GM18499 (cell line): Measurements from ENCODE around the gene ADAMTS2.

Experiments
- ATAC-seq: cut with Tn5 transposase; IDR thresholded peaks from one replicate; pipeline ENCODE4 v1.9.1; 2021; ENCODE audit warnings: moderate number of reproducible peaks; ENCODE audit not compliant: insufficient read depth, unreplicated experiment

The ADAMTS2 gene

DNA sequence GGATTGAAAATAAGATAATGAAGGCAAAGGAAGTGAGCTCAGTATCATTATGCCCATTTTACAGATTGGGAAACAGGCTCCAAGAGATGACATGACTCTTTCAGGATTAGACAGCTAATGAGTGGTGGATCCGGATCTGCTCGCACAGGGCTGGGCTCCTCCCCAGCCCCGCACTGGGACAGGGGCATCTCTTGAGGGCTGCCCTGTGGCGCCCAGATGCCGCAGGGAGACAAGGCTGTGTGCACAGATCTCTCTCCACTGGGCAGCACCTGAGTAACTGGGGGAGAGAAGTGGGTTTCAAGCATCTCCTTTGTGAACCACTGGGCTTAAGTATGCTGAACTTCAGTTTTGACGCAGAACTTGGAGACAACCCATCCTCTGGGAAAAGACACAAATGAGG lies 43.9 kb downstream of the ADAMTS2 start:
- ATAC-seq, result no peak

DNA sequence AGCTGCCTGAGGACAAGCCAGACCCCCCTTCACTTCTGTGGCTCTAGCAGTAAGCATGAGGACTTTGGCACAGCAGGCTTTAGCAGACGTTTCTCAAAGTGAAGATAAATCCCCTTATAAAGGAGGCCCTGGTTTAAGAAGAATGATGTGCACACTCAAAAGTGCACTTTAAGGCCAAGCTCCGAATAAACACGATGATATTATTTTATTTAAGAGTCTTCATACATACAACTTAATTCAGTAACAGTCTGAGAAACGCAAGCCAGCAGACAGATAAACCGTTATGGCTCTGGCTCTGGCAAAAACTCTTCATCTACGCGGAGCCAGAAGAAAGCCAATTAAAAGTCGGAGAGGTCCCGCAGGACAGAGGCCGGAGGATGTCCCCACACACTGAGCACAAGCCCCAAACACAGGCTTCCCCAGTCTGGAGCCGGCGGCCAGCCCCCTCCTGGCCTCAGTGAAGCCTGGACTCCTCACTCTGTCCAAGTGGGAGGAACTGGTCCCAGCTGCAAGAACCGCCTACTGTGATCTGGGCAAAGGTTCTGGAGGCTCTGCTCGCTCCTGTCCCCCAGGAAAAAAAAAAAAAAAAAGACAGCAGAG lies 44.6 kb downstream of the ADAMTS2 start:
- ATAC-seq, result no peak

DNA sequence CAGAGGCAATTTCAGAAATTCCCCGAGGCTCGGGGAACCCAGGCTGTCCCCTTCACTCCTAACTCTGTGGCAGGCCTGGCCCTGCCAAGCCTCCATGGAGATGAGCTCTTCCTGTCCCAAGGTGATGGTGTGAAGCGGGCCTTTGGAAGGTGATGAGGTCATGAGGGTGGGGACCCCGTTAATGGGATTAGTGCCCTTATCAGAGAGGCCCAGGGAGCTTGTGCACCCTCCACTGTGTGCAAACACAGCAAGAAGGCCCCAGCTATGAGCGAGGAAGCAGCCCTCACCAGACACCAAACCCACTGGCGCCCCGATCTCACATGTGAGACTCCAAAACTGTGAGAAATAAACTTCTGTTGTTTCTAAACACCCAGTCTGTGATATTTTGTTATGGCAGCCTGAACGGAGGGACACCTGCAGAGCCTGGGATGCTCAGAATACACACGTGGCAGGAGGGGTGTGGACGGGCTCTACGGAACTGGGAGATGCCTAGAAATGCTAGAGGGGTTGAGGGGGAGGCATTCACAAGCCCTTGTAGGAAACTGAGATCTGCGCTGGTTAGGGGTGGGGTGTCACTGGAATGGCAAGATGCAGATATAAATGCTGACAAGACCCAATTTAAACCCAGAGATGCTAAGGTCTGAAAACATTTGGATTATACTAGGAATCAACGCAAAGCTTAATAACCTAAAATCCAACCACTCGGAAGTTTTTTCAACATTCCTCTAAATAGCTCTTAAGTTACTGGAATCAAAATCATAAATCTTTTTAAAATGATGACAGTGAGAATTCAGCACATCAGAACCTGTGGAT lies 46.9 kb downstream of the ADAMTS2 start:
- ATAC-seq, result no peak

DNA sequence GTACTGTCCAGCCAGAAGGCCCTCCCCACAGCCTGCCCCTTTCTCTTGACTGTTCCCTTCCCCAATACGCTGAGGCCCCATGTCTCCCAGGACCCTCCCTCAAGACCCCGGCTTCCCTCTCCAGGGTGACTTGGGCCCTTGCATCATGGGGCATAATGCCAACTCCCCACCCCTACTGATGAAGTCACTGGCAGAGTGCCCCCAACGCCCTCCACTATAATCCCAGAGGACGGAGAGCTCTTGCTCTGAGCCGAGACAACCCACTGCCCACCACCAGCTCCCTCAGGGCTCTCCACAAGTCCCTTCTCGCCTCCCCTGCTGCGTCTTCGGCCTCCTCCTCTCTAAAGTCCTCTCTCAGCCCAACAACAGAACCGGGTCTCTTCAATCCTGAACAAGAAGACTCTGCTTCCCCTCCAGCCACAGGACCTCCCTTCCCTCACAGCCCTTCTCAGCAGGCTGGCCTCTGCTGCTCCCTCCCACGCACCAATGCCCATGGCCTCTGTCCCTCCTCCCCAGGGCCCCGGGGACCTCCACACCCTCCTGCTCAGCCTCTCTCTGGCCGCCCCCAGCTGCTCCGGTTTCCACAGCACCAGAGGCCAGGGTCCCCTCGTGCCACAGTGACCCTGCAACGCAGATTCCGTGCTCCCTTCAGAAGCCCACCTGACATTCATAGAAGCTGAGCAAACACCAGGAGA lies 47.6 kb downstream of the ADAMTS2 start:
- ATAC-seq, result no peak

DNA sequence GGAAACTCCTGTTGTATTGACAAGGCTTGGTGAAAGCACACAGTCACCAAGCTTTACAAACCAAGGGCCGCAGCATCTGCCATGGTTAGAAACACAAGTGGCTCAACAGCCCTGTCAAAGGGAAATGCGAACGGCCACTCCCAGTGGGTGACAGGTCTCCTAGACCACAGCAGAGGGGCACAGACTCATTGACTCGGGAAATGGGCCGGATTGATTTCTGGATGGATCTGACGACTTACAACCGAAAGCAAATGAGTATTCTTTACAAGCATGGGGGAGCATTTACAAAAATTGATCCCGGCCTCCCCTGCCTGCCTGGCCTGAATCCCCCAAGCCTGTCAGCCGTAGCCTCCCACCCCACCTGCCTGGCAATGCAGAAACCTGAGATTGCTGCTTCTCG lies 48.2 kb downstream of the ADAMTS2 start:
- ATAC-seq, result no peak

DNA sequence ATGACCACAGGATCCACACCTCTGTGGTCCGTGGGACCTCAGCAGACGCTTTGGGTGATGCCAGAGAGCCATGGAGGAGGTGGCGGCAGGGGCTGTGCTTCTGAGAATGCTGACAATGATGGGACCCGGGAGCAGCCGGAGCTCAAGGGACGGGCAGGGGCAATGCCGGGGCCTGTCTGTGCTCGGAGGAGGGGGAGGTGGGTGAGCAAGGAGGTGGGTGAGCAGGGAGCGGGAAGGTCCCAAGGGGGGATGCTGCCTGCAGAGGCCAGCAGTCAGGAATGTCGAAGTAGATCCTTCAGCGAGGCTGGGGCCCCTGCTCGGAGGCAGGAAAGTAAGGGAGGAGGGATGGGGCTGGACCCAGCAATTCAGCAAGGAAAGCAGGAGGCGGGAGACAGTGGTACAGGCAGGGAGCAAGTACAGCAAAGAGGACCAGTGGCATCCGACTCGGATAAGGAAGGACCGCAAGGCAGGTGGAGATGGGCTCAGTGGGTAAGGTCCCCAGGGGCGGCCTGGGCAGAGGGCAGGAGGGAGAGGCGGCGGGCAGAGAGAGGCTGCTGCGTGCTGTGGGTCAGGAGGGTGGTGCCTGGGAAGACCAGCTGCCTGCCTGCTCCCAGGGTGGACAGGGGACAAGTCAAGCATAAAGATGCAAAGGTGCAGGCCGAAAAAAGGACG lies 49.0 kb downstream of the ADAMTS2 start:
- ATAC-seq, result no peak

DNA sequence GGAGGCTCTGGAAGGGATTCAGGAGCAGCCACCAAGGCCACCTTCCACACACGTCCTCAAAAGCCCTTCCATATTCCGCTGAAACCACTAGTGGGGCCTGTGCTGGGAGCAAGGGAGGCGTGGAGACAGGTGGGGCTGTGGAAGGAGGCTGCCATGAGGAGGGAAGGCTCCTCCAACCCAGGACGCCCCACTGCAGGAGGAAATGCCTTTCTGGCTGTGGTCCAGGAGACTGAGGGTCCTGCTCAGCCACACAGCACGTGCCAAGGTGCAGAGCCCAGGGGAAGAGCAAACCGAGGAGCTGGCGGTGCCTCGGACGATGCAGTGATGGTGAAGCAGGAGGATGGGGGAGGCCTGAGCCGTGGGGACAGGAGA lies 49.5 kb downstream of the ADAMTS2 start:
- no peak for ATAC-seq

DNA sequence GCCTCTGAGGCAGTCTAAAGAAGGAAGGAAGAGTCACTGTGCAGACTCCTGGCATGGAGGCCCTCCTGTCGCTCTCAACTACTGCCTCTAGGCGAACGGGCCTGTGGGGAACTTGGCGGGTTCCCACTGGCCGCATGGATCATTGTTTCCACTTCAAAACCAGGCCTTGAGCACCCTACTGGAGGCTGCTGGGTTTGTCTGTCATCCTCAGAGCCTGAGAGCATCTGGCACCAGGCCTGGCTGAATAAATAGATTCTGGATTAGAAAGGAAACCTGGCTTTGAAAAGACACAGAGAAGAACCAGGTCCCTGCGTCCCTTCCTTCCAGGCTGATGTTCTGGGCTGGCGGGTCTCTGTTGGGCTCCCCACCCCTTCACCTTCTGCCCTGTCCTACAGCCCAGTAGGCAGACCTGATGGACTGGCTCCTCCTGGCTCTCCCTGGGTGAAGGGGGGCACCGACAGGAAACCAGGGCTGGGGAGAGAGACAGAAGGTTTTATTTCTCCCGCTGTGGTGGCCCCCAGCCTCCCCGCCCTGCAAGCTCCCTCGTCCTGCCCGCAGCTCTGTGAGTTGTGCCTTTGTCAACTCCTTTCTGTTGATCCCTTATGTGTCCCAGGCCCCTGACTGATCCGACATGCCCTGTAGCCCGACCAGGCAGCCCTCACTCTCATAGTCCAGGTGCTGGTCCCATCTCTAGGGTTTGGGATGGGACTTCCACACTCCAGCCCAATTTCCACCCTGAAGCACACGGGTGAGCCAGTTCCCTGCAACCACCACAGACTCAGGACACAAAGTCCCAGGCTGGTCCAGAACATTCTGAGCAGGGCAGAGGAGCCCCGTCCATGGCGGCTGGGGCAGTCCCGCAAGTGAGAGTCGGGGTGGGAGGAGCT lies 50.1 kb downstream of the ADAMTS2 start:
- ATAC-seq, result no peak

DNA sequence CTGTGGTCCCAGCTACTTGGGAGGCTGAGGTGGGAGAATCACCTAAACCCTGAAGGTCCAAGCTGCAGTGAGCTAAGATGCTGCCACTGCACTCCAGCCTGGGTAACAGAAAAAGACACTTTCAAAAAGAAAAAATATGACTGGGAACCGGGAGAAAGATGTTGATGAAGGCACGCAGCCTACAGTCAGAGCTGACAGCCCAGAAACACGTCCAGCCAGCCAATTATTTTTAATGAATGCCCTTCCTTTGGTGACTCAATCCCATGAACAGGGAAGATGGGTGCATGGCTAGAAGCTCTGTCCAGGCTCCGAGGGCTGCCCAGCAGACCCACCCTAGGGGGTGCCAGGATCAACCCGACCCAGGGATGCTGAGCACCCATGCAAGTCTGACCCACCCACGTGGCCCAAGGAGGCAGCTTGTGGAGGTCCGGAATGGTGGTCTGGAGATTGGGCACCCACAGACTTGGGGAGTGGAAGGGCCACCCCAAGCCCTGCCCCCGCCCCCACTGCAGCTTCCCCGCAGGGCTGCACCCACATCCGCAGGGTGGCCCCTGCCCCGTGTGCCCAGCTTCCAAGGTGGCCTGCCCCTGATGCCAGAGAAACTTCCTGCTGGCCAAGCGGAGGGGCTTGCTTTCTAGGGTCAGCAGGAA lies 51.0 kb downstream of the ADAMTS2 start:
- ATAC-seq, result no peak

DNA sequence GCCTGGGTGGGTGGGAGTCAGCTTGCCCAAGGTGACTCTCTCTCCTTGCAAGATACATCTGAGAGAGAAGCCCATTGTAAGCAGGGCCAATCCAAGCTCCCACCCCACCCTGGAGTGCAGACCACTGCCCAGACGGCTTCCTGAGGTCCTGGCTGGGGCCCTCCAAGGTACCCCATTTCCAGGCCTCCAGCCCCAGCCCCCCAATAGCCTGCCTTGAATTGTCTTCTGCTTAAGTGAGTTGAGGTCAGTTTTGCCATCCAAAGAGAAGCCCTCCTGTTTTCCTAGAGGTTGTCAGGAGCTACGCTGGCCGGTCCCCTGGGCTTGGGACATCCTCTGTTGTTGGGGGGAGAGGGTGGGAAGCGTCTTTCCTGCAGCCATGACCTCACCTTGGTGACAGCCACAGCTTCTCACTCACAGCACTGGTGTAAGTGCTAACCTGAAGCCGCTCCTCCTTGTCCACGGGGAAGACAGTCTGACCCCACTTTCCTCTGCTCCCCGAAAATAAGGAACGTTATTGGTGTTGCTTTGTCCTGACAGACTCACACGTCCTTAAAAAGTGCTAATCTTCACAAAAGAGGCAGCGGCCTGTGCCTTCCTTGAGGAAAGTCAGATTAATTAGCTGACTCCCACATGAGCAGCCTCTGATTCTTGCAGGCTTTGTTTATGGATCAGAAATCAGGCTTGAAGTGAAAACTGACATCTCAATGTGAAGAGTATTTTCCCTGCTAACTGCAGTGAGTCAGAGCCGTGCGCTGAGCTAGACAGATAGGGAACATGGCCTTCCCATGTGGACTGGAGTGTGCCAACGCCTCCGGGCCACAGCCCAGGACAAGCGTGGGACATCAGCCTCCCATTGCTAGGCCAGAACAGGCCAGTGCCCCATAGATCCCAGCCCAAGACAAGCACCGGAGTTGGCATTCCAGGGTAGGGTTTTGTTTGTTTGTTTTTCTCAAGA lies 52.3 kb downstream of the ADAMTS2 start:
- no peak for ATAC-seq

DNA sequence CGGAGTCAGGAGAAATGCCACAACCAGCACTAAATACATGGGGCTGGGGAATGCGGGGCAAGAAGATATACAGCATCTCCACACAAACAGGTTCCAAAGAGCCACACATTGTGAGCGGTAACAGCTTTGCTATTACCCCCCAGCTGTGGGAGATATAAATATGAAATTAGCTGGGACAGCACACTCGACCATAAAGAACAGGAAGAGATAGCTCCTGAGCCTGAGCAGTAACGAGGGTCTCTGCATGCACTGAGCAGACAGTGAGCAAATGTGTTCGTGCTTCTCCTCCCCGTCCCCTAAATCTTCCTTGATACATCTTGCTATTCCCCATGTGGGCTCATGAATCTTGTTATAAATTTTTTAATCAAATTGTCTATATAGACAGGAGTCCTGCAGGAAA lies 53.1 kb downstream of the ADAMTS2 start:
- ATAC-seq, result no peak

DNA sequence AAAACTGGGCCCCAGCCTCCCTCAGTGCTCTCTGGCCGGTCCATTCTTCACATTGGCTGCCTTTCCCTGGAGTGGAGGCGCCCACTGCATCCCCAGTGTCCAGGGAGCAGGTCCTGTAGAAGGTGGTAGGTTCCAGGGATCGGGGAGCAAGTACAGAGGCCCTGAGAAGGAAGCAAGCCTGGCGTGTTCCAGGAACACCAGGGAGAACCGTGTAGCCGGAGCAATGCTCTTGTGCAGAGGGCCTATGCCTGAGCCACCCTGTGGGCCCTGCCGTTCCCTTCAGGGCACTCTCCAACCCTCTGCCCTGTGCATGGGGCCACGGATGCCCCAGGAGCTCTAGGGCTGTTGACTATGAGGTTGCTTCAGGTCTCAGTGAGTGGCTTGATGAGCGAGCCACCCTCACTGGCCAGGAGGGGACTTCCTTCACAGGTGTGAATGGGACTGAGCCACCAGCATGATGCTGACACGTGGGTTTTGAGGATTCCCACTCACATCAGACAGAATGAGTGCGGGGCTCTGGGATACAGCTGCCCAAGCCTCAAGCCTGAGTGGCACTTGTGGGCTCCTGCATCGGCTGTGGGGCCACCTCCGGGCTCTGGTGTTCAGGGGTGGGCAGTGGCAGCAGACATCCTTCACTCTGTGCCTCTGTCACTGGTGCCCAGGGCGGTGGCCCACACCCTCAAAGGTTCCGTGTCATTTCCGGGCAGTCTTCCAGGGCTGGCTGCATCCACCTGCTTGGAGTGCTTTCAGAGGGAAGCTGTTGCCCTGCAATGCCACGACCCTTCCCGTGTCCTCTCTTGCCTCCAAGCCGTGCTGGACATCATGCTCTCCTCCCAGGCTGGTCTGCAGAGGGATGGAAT lies 54.4 kb downstream of the ADAMTS2 start:
- no peak for ATAC-seq

DNA sequence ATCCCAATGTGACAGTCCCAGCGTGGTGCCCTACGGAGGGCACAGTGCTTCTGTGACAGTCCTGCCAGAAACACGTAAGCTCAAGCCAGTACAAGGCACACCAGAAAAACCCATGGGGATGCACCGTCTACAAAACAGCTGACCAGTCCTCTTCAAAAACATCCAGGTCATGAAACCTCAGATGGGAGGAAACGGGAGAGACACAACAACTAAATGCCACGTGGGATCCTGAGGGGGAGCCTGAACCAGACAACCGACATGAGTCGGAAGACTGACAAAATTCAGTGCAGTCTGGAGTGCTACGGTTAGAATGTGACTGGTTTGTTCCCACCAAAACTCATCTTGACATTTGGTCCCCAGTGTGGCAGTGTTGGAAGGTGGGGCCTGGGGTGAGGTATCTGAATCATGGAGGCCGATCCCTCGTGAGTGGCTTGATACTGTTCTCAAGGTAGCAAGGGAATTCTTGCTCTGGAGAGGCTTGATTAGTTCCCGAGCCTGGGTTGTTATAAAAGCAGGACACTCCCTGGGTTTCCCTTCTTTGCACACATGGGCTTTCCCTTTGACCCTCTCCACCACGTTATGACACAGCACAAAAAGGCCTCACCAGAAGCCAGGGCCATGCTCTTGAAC lies 55.4 kb downstream of the ADAMTS2 start:
- ATAC-seq, result no peak

DNA sequence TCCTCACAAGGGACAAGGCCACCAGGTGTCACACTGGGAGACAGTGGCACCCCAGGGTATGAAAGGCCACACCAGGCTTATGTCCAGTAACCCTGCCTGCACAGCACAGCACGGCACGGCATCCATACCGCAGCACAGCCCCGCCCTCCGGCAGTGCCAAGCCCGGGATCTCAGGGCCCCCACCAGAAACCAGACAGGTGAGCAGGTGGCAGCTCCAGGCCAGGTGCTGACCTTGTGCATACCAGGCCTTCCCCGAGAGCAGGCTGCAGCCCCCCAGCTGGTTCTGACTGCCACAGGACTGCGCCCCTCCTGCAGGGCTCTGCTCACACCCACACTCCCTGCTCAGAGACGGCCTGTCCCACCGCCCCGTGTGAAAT lies 56.5 kb downstream of the ADAMTS2 start:
- no peak for ATAC-seq

DNA sequence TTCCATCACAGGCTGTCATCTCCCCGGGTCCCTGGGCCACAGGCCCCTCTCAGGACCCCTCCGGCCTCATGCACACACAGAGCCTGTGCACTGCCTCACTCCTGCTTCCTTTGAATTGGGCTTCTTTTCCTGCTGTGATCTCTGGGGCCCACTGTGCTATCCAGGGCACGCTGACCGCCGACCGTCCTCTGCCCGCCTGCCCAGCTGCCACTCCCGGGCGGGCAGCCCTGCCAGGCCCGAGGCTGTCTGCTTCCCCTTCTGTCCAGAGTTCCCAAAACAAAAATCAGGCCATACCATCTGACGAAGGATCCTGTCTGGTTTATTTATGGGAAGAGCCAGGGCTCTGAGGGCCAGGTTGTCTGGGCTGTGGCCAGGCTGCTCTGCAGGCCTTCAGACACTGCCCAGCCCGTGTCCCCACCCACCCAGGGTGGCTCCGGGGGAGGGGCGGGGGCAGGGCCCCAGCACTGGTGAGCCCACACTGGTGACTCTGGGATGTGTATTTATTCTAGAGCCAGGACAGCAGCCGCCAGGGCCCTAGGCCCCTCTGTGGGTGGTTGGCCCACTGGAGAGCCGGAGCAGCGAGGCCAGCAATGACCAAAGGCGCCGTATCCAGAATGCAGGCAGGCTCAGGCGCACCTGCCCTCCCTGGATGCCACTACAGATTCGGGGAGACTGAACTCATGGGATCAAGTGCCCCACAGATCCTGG lies 57.0 kb downstream of the ADAMTS2 start:
- ATAC-seq, result no peak

DNA sequence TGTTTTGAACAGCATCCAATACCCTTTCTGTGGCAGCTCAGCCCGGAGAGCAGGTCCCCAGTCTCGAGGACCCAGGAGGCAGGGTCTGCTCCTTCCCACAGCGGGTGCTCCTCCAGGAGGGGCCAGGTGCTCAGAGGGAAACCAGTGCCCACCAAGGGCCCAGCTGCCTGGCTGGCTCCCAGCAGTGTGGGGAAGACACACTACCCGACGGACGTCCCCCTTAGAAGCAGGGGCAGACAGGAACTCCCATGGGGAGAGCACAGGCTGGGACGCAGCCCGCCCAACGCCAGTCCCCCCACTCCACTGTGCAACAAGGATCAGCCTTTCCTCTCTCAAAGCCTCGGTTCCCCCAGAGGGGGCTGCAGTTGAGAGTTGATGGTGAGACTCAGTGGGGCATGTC lies 57.6 kb downstream of the ADAMTS2 start:
- no peak for ATAC-seq

DNA sequence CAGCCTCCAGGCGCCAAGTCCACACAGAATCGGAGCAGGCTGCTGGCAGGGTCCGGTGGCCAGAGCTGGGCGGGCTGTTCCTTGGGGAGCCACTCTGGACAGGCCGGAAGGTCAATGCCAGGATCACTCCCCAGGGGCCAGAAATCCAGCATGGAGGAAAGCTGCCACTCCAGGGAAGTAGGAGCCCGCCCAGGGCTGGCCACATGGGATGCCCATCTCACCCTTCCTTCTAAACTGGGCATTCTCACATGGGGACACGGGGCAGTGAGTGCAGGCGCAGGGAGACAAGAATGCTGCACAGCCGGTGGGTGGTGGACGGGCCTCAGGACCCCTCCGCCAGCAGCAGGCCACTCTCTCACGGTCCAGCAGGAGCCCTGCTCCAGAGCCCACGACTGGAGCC lies 58.2 kb downstream of the ADAMTS2 start:
- ATAC-seq, result no peak
